Measurements from ENCODE around the gene CACFD1. TPM values are rescaled to one million over a fixed set of nuclear protein-coding genes. Genes with fewer than 3 reads are reported as not detected.

The CACFD1 gene
- total and polyA plus RNA-seq, 2 experiments from 2014 or later = 5.8 to 18.2 TPM

DNA sequence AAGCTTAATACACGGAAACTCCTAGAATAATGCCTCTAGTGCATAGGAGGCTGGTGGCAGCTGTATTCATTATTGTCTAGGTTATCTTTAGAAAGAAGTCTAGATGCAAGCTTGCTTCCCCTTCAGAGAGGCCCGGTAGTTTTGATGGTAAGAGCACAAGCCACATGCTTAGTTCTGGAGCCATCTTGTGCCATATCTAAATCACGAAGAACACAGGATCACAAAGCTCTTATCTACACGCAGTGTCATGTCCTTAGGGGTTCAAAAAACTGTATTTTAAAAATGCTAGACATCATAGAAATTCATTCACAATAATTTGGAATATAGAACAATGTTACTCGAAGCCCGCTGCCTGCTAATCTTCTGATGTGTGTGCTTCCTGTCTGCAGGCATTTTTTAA, 6.2 kb downstream of the CACFD1 start:
- peaks cover 14% of the 10 kb centered on the region for H3K4me1 Mint-ChIP-seq
- no peak overlapping the region for H3K4me3 ChIP-seq
- H4K20me1 ChIP-seq (replicated peaks; ENCODE audit: insufficient read depth) = peaks cover 7% of the 10 kb centered on the region; the same call in 1 of the 2 replicates
- H3K36me3 ChIP-seq (ENCODE audit: insufficient read depth) = no peaks in the 10 kb centered on the region
- peaks cover 12% of the 10 kb centered on the region; the same call in 1 of the 2 replicates for H3F3A ChIP-seq (replicated peaks; ENCODE audit: low read depth)
- H3K27ac Mint-ChIP-seq = no peak overlapping the region
- H3K9me3 Mint-ChIP-seq = no peaks in the 10 kb centered on the region
- peaks cover 3% of the 10 kb centered on the region; the same call in 1 of the 3 replicates for H3K36me3 Mint-ChIP-seq (ENCODE audit: low read depth)
- H3K9me2 ChIP-seq (ENCODE audit: insufficient read depth) = no peaks in the 10 kb centered on the region
- peaks cover 3% of the 10 kb centered on the region; the same call in 1 of the 2 replicates for H3K4me1 ChIP-seq (ENCODE audit: insufficient read depth)
- no peaks in the 10 kb centered on the region for H3K27me3 ChIP-seq (ENCODE audit: insufficient read depth)
- H3K4me3 Mint-ChIP-seq = no peak overlapping the region
- DNase-seq (ENCODE audit: low spot score) = no peak
- peaks cover 15% of the 10 kb centered on the region for H3K27me3 Mint-ChIP-seq (ENCODE audit: insufficient read depth, low read depth, poor library complexity)
- no peak overlapping the region for H2AFZ ChIP-seq
- H3K4me2 ChIP-seq = no peak overlapping the region
- no peak for ATAC-seq
- H3K79me2 ChIP-seq (replicated peaks; ENCODE audit: insufficient read depth) = peaks cover 13% of the 10 kb centered on the region; the same call in 1 of the 2 replicates
- no peak for TF ChIP-seq CREB1 (CRISPR knock-in tag; IDR thresholded peaks at IDR 0.05; ENCODE audit: low read depth)
- no peak for TF ChIP-seq EZH2phosphoT487 (IDR thresholded peaks at IDR 0.05; ENCODE audit: unreplicated experiment)
- no peak for TF ChIP-seq NANOG (IDR thresholded peaks at IDR 0.05; ENCODE audit: borderline replicate concordance)
- TF ChIP-seq, protein P1, sequence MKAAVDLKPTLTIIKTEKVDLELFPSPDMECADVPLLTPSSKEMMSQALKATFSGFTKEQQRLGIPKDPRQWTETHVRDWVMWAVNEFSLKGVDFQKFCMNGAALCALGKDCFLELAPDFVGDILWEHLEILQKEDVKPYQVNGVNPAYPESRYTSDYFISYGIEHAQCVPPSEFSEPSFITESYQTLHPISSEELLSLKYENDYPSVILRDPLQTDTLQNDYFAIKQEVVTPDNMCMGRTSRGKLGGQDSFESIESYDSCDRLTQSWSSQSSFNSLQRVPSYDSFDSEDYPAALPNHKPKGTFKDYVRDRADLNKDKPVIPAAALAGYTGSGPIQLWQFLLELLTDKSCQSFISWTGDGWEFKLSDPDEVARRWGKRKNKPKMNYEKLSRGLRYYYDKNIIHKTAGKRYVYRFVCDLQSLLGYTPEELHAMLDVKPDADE (IDR thresholded peaks at IDR 0.05) = no peak
- no peak for TF ChIP-seq ZNF114 (CRISPR knock-in tag; IDR thresholded peaks at IDR 0.05)
- no peak for TF ChIP-seq STAT1 (IDR thresholded peaks at IDR 0.05; ENCODE audit: unreplicated experiment)
- TF ChIP-seq, protein P2, sequence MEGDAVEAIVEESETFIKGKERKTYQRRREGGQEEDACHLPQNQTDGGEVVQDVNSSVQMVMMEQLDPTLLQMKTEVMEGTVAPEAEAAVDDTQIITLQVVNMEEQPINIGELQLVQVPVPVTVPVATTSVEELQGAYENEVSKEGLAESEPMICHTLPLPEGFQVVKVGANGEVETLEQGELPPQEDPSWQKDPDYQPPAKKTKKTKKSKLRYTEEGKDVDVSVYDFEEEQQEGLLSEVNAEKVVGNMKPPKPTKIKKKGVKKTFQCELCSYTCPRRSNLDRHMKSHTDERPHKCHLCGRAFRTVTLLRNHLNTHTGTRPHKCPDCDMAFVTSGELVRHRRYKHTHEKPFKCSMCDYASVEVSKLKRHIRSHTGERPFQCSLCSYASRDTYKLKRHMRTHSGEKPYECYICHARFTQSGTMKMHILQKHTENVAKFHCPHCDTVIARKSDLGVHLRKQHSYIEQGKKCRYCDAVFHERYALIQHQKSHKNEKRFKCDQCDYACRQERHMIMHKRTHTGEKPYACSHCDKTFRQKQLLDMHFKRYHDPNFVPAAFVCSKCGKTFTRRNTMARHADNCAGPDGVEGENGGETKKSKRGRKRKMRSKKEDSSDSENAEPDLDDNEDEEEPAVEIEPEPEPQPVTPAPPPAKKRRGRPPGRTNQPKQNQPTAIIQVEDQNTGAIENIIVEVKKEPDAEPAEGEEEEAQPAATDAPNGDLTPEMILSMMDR (conservative IDR thresholded peaks at IDR 0.05; ENCODE audit: low read depth in 2 of 2) = no peak
- TF ChIP-seq, protein P3, sequence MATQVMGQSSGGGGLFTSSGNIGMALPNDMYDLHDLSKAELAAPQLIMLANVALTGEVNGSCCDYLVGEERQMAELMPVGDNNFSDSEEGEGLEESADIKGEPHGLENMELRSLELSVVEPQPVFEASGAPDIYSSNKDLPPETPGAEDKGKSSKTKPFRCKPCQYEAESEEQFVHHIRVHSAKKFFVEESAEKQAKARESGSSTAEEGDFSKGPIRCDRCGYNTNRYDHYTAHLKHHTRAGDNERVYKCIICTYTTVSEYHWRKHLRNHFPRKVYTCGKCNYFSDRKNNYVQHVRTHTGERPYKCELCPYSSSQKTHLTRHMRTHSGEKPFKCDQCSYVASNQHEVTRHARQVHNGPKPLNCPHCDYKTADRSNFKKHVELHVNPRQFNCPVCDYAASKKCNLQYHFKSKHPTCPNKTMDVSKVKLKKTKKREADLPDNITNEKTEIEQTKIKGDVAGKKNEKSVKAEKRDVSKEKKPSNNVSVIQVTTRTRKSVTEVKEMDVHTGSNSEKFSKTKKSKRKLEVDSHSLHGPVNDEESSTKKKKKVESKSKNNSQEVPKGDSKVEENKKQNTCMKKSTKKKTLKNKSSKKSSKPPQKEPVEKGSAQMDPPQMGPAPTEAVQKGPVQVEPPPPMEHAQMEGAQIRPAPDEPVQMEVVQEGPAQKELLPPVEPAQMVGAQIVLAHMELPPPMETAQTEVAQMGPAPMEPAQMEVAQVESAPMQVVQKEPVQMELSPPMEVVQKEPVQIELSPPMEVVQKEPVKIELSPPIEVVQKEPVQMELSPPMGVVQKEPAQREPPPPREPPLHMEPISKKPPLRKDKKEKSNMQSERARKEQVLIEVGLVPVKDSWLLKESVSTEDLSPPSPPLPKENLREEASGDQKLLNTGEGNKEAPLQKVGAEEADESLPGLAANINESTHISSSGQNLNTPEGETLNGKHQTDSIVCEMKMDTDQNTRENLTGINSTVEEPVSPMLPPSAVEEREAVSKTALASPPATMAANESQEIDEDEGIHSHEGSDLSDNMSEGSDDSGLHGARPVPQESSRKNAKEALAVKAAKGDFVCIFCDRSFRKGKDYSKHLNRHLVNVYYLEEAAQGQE (IDR thresholded peaks at IDR 0.05; ENCODE audit: unreplicated experiment) = no peak
- TF ChIP-seq, protein P4, sequence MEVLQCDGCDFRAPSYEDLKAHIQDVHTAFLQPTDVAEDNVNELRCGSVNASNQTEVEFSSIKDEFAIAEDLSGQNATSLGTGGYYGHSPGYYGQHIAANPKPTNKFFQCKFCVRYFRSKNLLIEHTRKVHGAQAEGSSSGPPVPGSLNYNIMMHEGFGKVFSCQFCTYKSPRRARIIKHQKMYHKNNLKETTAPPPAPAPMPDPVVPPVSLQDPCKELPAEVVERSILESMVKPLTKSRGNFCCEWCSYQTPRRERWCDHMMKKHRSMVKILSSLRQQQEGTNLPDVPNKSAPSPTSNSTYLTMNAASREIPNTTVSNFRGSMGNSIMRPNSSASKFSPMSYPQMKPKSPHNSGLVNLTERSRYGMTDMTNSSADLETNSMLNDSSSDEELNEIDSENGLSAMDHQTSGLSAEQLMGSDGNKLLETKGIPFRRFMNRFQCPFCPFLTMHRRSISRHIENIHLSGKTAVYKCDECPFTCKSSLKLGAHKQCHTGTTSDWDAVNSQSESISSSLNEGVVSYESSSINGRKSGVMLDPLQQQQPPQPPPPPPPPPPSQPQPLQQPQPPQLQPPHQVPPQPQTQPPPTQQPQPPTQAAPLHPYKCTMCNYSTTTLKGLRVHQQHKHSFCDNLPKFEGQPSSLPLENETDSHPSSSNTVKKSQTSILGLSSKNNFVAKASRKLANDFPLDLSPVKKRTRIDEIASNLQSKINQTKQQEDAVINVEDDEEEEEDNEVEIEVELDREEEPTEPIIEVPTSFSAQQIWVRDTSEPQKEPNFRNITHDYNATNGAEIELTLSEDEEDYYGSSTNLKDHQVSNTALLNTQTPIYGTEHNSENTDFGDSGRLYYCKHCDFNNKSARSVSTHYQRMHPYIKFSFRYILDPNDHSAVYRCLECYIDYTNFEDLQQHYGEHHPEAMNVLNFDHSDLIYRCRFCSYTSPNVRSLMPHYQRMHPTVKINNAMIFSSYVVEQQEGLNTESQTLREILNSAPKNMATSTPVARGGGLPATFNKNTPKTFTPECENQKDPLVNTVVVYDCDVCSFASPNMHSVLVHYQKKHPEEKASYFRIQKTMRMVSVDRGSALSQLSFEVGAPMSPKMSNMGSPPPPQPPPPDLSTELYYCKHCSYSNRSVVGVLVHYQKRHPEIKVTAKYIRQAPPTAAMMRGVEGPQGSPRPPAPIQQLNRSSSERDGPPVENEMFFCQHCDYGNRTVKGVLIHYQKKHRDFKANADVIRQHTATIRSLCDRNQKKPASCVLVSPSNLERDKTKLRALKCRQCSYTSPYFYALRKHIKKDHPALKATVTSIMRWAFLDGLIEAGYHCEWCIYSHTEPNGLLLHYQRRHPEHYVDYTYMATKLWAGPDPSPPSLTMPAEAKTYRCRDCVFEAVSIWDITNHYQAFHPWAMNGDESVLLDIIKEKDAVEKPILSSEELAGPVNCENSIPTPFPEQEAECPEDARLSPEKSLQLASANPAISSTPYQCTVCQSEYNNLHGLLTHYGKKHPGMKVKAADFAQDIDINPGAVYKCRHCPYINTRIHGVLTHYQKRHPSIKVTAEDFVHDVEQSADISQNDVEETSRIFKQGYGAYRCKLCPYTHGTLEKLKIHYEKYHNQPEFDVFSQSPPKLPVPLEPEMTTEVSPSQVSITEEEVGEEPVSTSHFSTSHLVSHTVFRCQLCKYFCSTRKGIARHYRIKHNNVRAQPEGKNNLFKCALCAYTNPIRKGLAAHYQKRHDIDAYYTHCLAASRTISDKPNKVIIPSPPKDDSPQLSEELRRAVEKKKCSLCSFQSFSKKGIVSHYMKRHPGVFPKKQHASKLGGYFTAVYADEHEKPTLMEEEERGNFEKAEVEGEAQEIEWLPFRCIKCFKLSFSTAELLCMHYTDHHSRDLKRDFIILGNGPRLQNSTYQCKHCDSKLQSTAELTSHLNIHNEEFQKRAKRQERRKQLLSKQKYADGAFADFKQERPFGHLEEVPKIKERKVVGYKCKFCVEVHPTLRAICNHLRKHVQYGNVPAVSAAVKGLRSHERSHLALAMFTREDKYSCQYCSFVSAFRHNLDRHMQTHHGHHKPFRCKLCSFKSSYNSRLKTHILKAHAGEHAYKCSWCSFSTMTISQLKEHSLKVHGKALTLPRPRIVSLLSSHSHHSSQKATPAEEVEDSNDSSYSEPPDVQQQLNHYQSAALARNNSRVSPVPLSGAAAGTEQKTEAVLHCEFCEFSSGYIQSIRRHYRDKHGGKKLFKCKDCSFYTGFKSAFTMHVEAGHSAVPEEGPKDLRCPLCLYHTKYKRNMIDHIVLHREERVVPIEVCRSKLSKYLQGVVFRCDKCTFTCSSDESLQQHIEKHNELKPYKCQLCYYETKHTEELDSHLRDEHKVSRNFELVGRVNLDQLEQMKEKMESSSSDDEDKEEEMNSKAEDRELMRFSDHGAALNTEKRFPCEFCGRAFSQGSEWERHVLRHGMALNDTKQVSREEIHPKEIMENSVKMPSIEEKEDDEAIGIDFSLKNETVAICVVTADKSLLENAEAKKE (CRISPR knock-in tag; IDR thresholded peaks at IDR 0.05) = no peak
- no peak overlapping the region for H3K27ac ChIP-seq (ENCODE audit: low read depth)

Measured in GM23338 (cell line).